HG02763 (cell line): ENCODE results near the gene ADGRG4.
"Not testable (repeated sequence)": the region's sequence is repeated elsewhere in the genome, so short reads cannot be mapped to it uniquely, and the experiment has no call there.

Experiments
- ATAC-seq: cut with Tn5 transposase; IDR thresholded peaks from one replicate; pipeline ENCODE4 v1.9.1; 2021; ENCODE audit warnings: mild to moderate bottlenecking, moderate library complexity; ENCODE audit not compliant: unreplicated experiment

ADGRG4 gene

GRCh38 chrX:136380010-136380769, 79.4 kb downstream of the ADGRG4 start:
- no peak for ATAC-seq

GRCh38 chrX:136386173-136386572, 85.4 kb downstream of the ADGRG4 start:
- ATAC-seq = no peak

GRCh38 chrX:136386826-136387225, 86.1 kb downstream of the ADGRG4 start:
- ATAC-seq = no peak

- ATAC-seq = no peak
Measured at GRCh38 chrX:136387951-136388502, 87.3 kb downstream of the ADGRG4 start.

GRCh38 chrX:136390921-136391320, 90.2 kb downstream of the ADGRG4 start:
- ATAC-seq = no peak

- ATAC-seq = no peak
Measured at GRCh38 chrX:136395271-136395670, 94.5 kb downstream of the ADGRG4 start.

- no peak for ATAC-seq
Measured at GRCh38 chrX:136397001-136397400, 96.2 kb downstream of the ADGRG4 start.

- ATAC-seq = no peak
Measured at GRCh38 chrX:136405126-136405525, 104.4 kb downstream of the ADGRG4 start.

GRCh38 chrX:136417806-136418205, 117.0 kb downstream of the ADGRG4 start:
- ATAC-seq = no peak

- ATAC-seq = no peak
Measured at GRCh38 chrX:136421338-136421737, 120.6 kb downstream of the ADGRG4 start.

- ATAC-seq = no peak
Measured at GRCh38 chrX:136423724-136424123, 123.0 kb downstream of the ADGRG4 start.

- ATAC-seq = no peak
Measured at GRCh38 chrX:136425996-136426395, 125.2 kb downstream of the ADGRG4 start.

- no peak for ATAC-seq
Measured at GRCh38 chrX:136431625-136432024, 130.9 kb downstream of the ADGRG4 start.

- no peak for ATAC-seq
Measured at GRCh38 chrX:136437774-136438173, 137.0 kb downstream of the ADGRG4 start.

GRCh38 chrX:136438192-136438591, 137.4 kb downstream of the ADGRG4 start:
- ATAC-seq = no peak

GRCh38 chrX:136445674-136446073, 144.9 kb downstream of the ADGRG4 start:
- ATAC-seq = not testable (repeated sequence)

GRCh38 chrX:136446208-136446607, 145.4 kb downstream of the ADGRG4 start:
- ATAC-seq = no peak

GRCh38 chrX:136447308-136447707, 146.5 kb downstream of the ADGRG4 start:
- ATAC-seq = no peak

- ATAC-seq = no peak
Measured at GRCh38 chrX:136447968-136448367, 147.2 kb downstream of the ADGRG4 start.

GRCh38 chrX:136450050-136450830, 149.5 kb downstream of the ADGRG4 start:
- no peak for ATAC-seq

GRCh38 chrX:136452614-136453013, 151.9 kb downstream of the ADGRG4 start:
- no peak for ATAC-seq

- ATAC-seq = no peak
Measured at GRCh38 chrX:136453114-136453513, 152.4 kb downstream of the ADGRG4 start.
